ENCODE measurements around the gene SPATS2. TPM values are rescaled to one million over a fixed set of nuclear protein-coding genes. Genes with fewer than 3 reads are reported as not detected.

Gene SPATS2
- total RNA-seq, 1 experiment from 2014 or later = 56.3 TPM

GRCh38 chr12:49524660-49525324, 157.5 kb downstream of the SPATS2 start:
- POLR2A ChIA-PET = interaction anchor here (0.5 to 0.6 kb wide), 2 partner anchors 15 to 107 kb away, joined by 3 to 6 read pairs; no protein-coding TSS in a partner anchor
- no peaks in the 10 kb centered on the region for H3K4me1 ChIP-seq (ENCODE audit: control insufficient read depth, insufficient read depth, low read length)
- CTCF ChIA-PET = no interaction called here
- H3K4me3 ChIP-seq (ENCODE audit: low read depth in 2 of 2, low read length in 2 of 2) = no peak overlapping the region
- no peaks in the 10 kb centered on the region for H3K27me3 ChIP-seq (ENCODE audit: control insufficient read depth, insufficient read depth, low read length)
- no peaks in the 10 kb centered on the region for H3K9me3 ChIP-seq (ENCODE audit: control insufficient read depth, insufficient read depth, low read depth, low read length)
- BruUV-seq (replicated peaks) = no TSS peak
- no peak overlapping the region for H3K27ac ChIP-seq (ENCODE audit: low read length)
- ATAC-seq = no peak
- intact Hi-C loops (cut with micrococcal nuclease; ENCODE audit: unreplicated experiment) (no loop called here), in situ Hi-C loops (cut with HindIII; ENCODE audit: low pct_unique_long_range_greater_than_20kb, low sequenced_read_pairs) (loop anchor here (25.0 kb wide), 1 partner anchor 162 kb away; the partner anchor contains the start of gene SPATS2)
- TF ChIP-seq POLR2AphosphoS5 (IDR thresholded peaks at IDR 0.05; ENCODE audit: low read depth, low read length) = no peak
- TF ChIP-seq REST (IDR thresholded peaks at IDR 0.05; ENCODE audit: insufficient read depth in 1 of 2, low read depth in 2 of 2, low read length in 1 of 2) = no peak
- TF ChIP-seq, protein P1, sequence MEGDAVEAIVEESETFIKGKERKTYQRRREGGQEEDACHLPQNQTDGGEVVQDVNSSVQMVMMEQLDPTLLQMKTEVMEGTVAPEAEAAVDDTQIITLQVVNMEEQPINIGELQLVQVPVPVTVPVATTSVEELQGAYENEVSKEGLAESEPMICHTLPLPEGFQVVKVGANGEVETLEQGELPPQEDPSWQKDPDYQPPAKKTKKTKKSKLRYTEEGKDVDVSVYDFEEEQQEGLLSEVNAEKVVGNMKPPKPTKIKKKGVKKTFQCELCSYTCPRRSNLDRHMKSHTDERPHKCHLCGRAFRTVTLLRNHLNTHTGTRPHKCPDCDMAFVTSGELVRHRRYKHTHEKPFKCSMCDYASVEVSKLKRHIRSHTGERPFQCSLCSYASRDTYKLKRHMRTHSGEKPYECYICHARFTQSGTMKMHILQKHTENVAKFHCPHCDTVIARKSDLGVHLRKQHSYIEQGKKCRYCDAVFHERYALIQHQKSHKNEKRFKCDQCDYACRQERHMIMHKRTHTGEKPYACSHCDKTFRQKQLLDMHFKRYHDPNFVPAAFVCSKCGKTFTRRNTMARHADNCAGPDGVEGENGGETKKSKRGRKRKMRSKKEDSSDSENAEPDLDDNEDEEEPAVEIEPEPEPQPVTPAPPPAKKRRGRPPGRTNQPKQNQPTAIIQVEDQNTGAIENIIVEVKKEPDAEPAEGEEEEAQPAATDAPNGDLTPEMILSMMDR (IDR thresholded peaks at IDR 0.05) = no peak
- no peak for TF ChIP-seq TCF7L2 (IDR thresholded peaks at IDR 0.05; ENCODE audit: low read depth, low read length)
- TF ChIP-seq SIN3A (IDR thresholded peaks at IDR 0.05; ENCODE audit: borderline replicate concordance, insufficient read depth, low read depth, low read length) = no peak
- H3K36me3 ChIP-seq (ENCODE audit: control insufficient read depth, insufficient read depth, low read length) = peaks cover 16% of the 10 kb centered on the region
- no peak for DNase-seq (ENCODE audit: low read depth, low spot score)

DNA sequence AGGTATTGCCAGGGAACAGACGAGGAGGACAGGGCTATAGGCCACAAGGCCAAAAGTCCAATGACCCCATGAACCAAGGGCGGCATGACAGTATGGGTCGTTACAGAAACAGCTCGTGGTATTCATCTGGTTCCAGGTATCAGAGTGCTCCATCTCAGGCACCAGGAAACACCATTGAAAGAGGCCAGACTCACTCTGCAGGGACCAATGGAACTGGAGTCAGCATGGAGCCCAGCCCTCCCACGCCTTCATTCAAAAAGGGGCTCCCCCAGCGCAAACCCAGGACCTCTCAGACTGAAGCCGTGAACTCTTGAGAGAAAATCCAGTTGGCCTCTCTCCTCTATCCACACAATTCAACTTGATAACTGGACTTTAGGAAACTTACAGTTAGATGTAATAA, 158.7 kb downstream of the SPATS2 start:
- POLR2A ChIA-PET = no interaction called here
- Histone ChIP-seq H3K4me3 (ENCODE audit: low read depth in 2 of 2, low read length in 2 of 2) (no peak overlapping the region), H3K9me3 (ENCODE audit: control insufficient read depth, insufficient read depth, low read depth, low read length) (no peaks in the 10 kb centered on the region), H3K4me1 (ENCODE audit: control insufficient read depth, insufficient read depth, low read length) (no peaks in the 10 kb centered on the region), H3K27me3 (ENCODE audit: control insufficient read depth, insufficient read depth, low read length) (no peaks in the 10 kb centered on the region), H3K36me3 (ENCODE audit: control insufficient read depth, insufficient read depth, low read length) (peaks cover 16% of the 10 kb centered on the region), H3K27ac (ENCODE audit: low read length) (no peak overlapping the region)
- in situ Hi-C loops (cut with HindIII; ENCODE audit: low pct_unique_long_range_greater_than_20kb, low sequenced_read_pairs) (no loop called here), intact Hi-C loops (cut with micrococcal nuclease; ENCODE audit: unreplicated experiment) (no loop called here)
- no peak for DNase-seq (ENCODE audit: low read depth, low spot score)
- ATAC-seq = no peak
- BruUV-seq (replicated peaks) = no TSS peak
- CTCF ChIA-PET = no interaction called here
- TF ChIP-seq TCF7L2 (IDR thresholded peaks at IDR 0.05; ENCODE audit: low read depth, low read length) (no peak), POLR2AphosphoS5 (IDR thresholded peaks at IDR 0.05; ENCODE audit: low read depth, low read length) (no peak), REST (IDR thresholded peaks at IDR 0.05; ENCODE audit: insufficient read depth in 1 of 2, low read depth in 2 of 2, low read length in 1 of 2) (no peak), SIN3A (IDR thresholded peaks at IDR 0.05; ENCODE audit: borderline replicate concordance, insufficient read depth, low read depth, low read length) (no peak)
- TF ChIP-seq, protein P1 (IDR thresholded peaks at IDR 0.05) = no peak

Measured in Panc1 (cell line).